Uterus (tissue), 2 donors: ENCODE data around the gene RASA4.
"Not testable (repeated sequence)": the region's sequence is repeated elsewhere in the genome, so short reads cannot be mapped to it uniquely, and the experiment has no call there.

Source experiments
- CTCF ChIP-seq, 4 experiments: fragments of 200-600 bp in 2 of 4; fragments of 450-650 bp in 2 of 4; sonication (generic) in 2 of 4; IDR thresholded peaks; one replicate each; pipeline ENCODE4 v1.5.1; 2016 to 2019; ENCODE audit warnings: antibody characterized with exemption in 4 of 4, mild to moderate bottlenecking in 2 of 4, moderate library complexity in 1 of 4
- POLR2A ChIP-seq, 2 donors: fragments of 450-650 bp; IDR thresholded peaks; one replicate each; pipeline ENCODE4 v1.6.1; 2016; ENCODE audit warnings: antibody characterized with exemption in 2 of 2, mild to moderate bottlenecking in 1 of 2, moderate library complexity in 1 of 2

- not testable (repeated sequence) for TF ChIP-seq POLR2A, CTCF (IDR thresholded peaks at IDR 0.05)
Measured at GRCh38 chr7:102543596-102543995, 73.0 kb downstream of the RASA4 start, which contains the start of gene UPK3BL2.
